Stimulated activated effector memory CD8-positive, alpha-beta T cell treated with anti-CD3 and anti-CD28 coated beads, Interleukin-12 subunit alpha, Interleukin-12 subunit beta, amount 100 ng/mL, for 72 hours (primary cell): ENCODE results near the gene KATNB1.
"Not testable (repeated sequence)": the region's sequence is repeated elsewhere in the genome, so short reads cannot be mapped to it uniquely, and the experiment has no call there.

ENCODE experiments used
- ATAC-seq: fragments of 150-1000 bp; cut with Tn5 transposase; 2 replicates; pipeline ENCODE4 v1.10.0; 2021
- DNase-seq, 2 donors: peaks; one replicate each; pipeline ENCODE4 v3.0.0; 2021 to 2022; ENCODE audit warnings: low spot score in 2 of 2
- H3K27ac Mint-ChIP-seq: one replicate; pipeline ENCODE4 v1.8.0; 2022; ENCODE audit warnings: mild to moderate bottlenecking, mixed read lengths
- H3K36me3 Mint-ChIP-seq: one replicate; pipeline ENCODE4 v1.8.0; 2022; ENCODE audit warnings: mild to moderate bottlenecking, mixed read lengths
- H3K4me1 Mint-ChIP-seq: one replicate; pipeline ENCODE4 v1.8.0; 2022; ENCODE audit warnings: mixed read lengths
- H3K4me3 Mint-ChIP-seq: one replicate; pipeline ENCODE4 v1.8.0; 2022; ENCODE audit warnings: mild to moderate bottlenecking, mixed read lengths
- H3K9me3 Mint-ChIP-seq: one replicate; pipeline ENCODE4 v1.8.0; 2022; ENCODE audit warnings: mixed read lengths

Gene KATNB1

DNA sequence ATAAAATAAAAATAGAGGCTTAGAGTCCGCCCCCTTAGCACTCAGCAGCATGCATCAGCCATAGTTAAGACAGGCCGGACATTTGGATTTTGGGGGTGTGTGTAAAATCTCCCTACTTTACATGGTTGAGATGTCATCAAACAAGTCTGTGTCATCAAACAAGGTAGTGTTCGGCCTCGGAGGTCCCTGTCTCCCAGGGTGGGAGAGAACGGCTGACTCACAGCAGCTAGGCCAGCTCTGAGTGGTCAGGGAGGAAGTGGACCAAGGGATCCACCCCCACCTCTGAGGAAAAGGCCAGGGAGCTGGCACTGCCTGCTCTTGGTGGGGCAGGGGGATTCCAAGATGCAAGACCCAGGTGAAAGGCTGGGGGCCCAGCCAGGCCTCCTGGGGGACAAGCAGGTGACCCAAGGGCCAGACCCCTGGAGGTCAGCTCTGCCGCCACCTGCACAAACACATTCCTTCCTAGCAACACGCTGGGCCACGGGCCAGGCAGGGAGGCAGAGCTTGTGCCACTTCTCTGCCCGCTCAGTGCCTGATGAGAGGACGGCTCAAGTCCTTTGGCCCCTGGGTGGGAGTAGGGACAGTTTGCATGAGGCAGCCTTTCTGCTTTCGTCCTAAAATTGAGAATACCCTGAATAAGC is 38.2 kb downstream of the KATNB1 start:
- Mint-ChIP-seq H3K9me3 (no peaks in the 10 kb centered on the region), H3K4me3 (no peak overlapping the region), H3K4me1 (no peaks in the 10 kb centered on the region), H3K27ac (no peak overlapping the region), H3K36me3 (no peaks in the 10 kb centered on the region)
- ATAC-seq: no peak
- no peak for DNase-seq

DNA sequence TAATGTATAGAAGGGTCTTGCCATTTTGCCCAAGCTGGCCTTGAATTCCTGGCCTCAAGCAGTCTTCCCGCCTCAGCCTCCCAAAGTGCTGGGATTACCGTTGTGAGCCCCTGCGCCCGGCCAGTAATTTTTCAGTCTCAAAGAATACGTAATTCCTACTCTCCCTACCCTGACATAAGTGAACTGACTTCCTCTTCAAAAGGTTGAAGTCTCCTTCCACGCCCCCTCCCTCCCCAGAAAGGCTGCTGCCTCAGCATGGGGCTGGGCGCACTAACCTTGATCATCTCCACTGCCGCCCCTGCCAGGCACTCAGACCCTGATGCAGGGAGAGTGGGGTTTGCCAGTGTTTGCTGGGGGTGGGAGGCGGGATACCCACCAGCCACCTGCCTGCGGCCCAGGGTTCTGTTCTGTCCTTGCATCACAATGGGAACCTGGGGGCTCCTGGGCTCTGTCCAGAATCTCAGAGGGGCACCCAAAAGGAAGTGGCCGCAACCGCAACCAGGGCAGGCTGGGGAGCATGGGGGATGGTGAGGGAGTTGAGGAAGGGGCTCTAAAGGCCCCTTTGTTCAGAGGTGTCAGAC is 39.2 kb downstream of the KATNB1 start:
- Mint-ChIP-seq H3K36me3 (no peaks in the 10 kb centered on the region), H3K4me3 (no peak overlapping the region), H3K27ac (no peak overlapping the region), H3K4me1 (no peaks in the 10 kb centered on the region), H3K9me3 (no peaks in the 10 kb centered on the region)
- ATAC-seq (no peak), DNase-seq (no peak)

DNA sequence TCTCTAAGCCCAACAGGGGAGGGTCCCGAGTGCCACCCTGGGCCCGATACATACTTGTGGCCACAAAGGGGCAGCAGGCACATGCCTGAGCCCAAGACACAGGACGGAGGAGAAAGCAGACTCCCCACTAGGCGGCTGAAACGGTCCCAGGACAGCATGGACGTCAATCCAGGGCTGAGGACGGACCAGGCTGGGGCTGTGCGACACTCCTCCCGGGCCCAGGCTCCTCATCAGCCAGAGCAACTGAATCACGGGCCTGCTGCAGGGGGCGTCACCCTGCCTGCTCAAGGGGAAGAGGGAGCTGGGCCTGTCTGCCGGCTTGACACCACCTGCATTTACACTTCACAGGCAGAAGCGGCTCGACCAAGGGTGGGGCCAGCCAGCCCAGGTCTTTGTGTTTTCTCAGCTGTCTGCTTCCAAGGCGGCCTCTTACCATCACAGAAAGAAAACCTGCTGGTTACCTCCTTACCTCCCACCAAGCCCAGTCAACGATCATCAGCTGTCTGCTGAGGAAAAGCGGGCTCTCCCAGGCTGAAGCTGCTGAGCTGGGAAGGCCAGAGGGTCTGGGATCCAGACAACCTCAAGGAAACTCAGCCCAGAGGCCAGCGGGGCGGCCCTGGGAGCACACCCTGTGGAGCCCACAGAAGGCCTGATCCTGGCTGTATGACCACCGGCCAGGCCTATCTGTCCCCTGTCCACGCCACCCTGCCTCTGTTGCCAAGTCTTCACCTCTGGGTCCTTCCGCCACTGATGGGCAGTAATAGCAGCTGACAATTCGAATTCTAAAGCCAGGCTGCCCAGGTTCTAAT is 40.3 kb downstream of the KATNB1 start:
- no peak overlapping the region for H3K4me3 Mint-ChIP-seq
- DNase-seq (no peak), ATAC-seq (peak; percentile 42)
- H3K27ac Mint-ChIP-seq: no peak overlapping the region
- H3K9me3 Mint-ChIP-seq: no peaks in the 10 kb centered on the region
- H3K4me1 Mint-ChIP-seq: no peaks in the 10 kb centered on the region
- no peaks in the 10 kb centered on the region for H3K36me3 Mint-ChIP-seq

- ATAC-seq: no peak
Measured at GRCh38 chr16:57778658-57779057, 43.1 kb downstream of the KATNB1 start.

GRCh38 chr16:57779836-57780235 is 44.3 kb downstream of the KATNB1 start:
- H3K36me3 Mint-ChIP-seq, H3K9me3 Mint-ChIP-seq, DNase-seq, ATAC-seq, H3K4me1 Mint-ChIP-seq, H3K27ac Mint-ChIP-seq, H3K4me3 Mint-ChIP-seq: not testable (repeated sequence)

More at GRCh38 chr16:57778658-57779057, 43.1 kb downstream of the KATNB1 start:
- Mint-ChIP-seq H3K9me3 (no peaks in the 10 kb centered on the region), H3K4me1 (no peaks in the 10 kb centered on the region), H3K4me3 (no peak overlapping the region), H3K27ac (no peak overlapping the region), H3K36me3 (no peaks in the 10 kb centered on the region)
- no peak for DNase-seq

GRCh38 chr16:57781349-57781740 is 45.8 kb downstream of the KATNB1 start:
- no peak for ATAC-seq
- Mint-ChIP-seq H3K36me3 (no peaks in the 10 kb centered on the region), H3K4me1 (no peaks in the 10 kb centered on the region), H3K9me3 (no peaks in the 10 kb centered on the region), H3K27ac (no peak overlapping the region), H3K4me3 (no peak overlapping the region)
- DNase-seq: no peak

- Mint-ChIP-seq H3K4me3 (no peak overlapping the region), H3K27ac (peak overlapping the region; percentile 36), H3K4me1 (no peaks in the 10 kb centered on the region), H3K9me3 (no peaks in the 10 kb centered on the region), H3K36me3 (no peaks in the 10 kb centered on the region)
- no peak for ATAC-seq
- DNase-seq: no peak
Measured at GRCh38 chr16:57781741-57782606, 46.4 kb downstream of the KATNB1 start.

DNA sequence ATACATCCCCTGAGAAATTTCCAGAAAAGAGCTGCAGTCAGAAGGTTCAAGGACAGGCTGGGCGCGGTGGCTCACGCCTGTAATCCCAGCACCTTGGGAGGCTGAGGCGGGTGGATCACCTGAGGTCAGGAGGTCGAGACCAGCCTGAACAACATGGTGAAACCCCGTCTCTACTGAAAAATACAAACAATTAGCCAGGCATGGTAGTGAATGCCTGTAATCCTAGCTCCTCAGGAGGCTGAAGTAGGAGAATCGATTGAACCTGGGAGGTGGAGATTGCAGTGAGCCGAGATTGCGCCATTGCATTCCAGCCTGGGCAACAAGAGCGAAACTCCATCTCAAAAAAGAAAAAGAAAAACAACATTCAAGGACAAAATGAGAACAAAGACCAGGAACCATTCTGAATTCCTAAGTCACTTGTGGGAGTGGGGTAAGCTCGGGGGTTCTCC is 47.1 kb downstream of the KATNB1 start:
- not testable (repeated sequence) for H3K36me3 Mint-ChIP-seq, H3K4me1 Mint-ChIP-seq, ATAC-seq, H3K4me3 Mint-ChIP-seq, H3K9me3 Mint-ChIP-seq, DNase-seq
- H3K27ac Mint-ChIP-seq: peak overlapping the region; percentile 36

DNA sequence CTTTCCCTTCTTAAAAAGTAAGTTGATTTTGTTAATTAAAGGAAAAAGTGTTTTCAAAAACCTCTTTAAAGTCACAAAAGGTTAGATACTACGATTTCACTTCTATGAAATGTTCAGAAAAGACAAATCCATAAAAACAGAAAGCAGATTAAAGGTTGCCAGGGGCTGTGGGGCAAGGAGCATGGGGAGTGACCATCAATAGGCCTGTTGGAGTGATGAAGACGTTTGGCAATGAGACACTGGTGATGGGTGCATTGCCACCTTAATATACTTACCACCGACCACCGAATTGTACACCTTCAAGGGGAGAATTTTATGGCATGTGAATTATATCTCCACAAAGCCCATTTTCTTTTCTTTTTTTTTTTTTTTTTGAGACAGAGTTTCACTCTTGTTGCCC is 47.5 kb downstream of the KATNB1 start:
- Mint-ChIP-seq H3K27ac (no peak overlapping the region), H3K4me3 (no peak overlapping the region), H3K36me3 (no peaks in the 10 kb centered on the region), H3K4me1 (no peaks in the 10 kb centered on the region), H3K9me3 (no peaks in the 10 kb centered on the region)
- DNase-seq: no peak
- ATAC-seq: no peak

GRCh38 chr16:57783883-57784282 is 48.3 kb downstream of the KATNB1 start:
- no peaks in the 10 kb centered on the region for H3K4me1 Mint-ChIP-seq
- no peak overlapping the region for H3K4me3 Mint-ChIP-seq
- H3K9me3 Mint-ChIP-seq: no peaks in the 10 kb centered on the region
- ATAC-seq (no peak), DNase-seq (no peak)
- no peak overlapping the region for H3K27ac Mint-ChIP-seq
- no peaks in the 10 kb centered on the region for H3K36me3 Mint-ChIP-seq

DNA sequence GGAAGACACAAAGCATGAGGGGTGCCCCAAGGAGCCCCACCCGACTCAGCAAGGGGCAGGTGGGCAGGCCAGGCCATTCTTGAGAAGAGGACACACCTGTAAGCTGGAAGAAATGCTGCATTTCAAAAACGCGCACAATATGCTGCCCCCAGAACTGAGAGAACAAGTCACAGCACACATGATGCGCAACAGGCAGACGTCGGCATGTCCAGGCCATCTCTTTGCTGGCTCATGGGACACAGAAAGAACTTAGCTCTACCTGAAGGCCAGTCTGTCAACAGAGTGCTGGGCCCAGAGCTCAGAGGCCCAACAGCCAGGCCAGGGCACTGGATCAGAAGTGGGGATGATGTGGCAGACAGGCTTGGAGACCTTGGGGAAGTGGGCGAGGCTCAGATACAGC is 48.8 kb downstream of the KATNB1 start:
- no peak for DNase-seq
- ATAC-seq: no peak
- H3K4me3 Mint-ChIP-seq: no peak overlapping the region
- H3K27ac Mint-ChIP-seq: no peak overlapping the region
- H3K36me3 Mint-ChIP-seq: no peaks in the 10 kb centered on the region
- H3K4me1 Mint-ChIP-seq: no peaks in the 10 kb centered on the region
- H3K9me3 Mint-ChIP-seq: no peaks in the 10 kb centered on the region

- no peaks in the 10 kb centered on the region for H3K4me1 Mint-ChIP-seq
- H3K27ac Mint-ChIP-seq: no peak overlapping the region
- no peak overlapping the region for H3K4me3 Mint-ChIP-seq
Measured at GRCh38 chr16:57785385-57785784, 49.8 kb downstream of the KATNB1 start.

DNA sequence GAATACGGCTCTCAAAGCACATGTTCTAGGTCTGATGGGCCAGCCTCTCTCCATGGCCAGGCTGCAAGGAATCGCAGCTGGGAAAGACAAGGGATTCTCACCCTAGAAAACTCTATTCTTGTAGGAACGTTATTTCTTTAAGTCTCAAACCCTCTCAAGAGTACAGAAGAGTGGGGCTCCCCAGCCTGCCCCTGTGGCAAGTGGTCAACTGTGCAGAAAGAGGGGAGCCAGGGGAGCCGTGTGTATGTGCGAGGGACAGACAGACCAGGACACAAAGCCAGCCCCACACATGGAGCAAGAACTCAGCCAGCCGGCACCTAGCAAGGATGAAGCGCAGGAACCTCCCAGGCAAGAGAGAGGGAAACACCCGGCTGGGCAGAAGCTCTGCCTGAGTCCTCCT is 50.4 kb downstream of the KATNB1 start:
- H3K4me3 Mint-ChIP-seq: no peak overlapping the region
- DNase-seq (no peak), ATAC-seq (no peak)
- no peaks in the 10 kb centered on the region for H3K9me3 Mint-ChIP-seq
- H3K36me3 Mint-ChIP-seq: no peaks in the 10 kb centered on the region
- no peak overlapping the region for H3K27ac Mint-ChIP-seq
- no peaks in the 10 kb centered on the region for H3K4me1 Mint-ChIP-seq

More at GRCh38 chr16:57785385-57785784, 49.8 kb downstream of the KATNB1 start:
- no peak for ATAC-seq
- H3K36me3 Mint-ChIP-seq: no peaks in the 10 kb centered on the region
- no peaks in the 10 kb centered on the region for H3K9me3 Mint-ChIP-seq
- no peak for DNase-seq

GRCh38 chr16:57786632-57787518 is 51.3 kb downstream of the KATNB1 start:
- Mint-ChIP-seq H3K36me3 (no peaks in the 10 kb centered on the region), H3K4me1 (no peaks in the 10 kb centered on the region), H3K4me3 (no peak overlapping the region), H3K27ac (no peak overlapping the region), H3K9me3 (no peaks in the 10 kb centered on the region)
- ATAC-seq (no peak), DNase-seq (no peak)
